ENCODE measurements around the gene MYO6.
"Not testable (repeated sequence)": the region's sequence is repeated elsewhere in the genome, so short reads cannot be mapped to it uniquely, and the experiment has no call there.

Gene MYO6

DNA sequence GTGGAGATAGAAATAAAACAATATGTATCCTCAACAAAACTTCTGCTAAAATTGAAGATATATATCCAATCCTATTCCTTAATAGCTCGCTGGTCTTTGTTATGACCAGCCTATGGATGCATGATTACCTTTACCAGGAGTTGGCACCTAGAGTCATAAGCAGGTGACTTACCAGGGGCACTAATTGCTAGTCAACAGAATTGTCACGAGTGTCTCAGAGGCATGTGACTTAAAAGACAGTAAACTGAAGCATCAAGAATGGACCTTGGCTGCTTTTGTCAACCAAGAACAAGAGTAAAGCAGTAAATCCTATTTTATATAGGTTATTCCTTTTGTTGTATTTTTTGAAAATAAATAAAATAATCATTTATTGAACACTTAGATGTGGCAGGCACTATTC, 115.4 kb downstream of the MYO6 start:
- peaks cover 4% of the 10 kb centered on the region for H3K27me3 Mint-ChIP-seq
- no peak for DNase-seq
- no peaks in the 10 kb centered on the region for H3K36me3 Mint-ChIP-seq (ENCODE audit: low read depth)
- H3K9me3 Mint-ChIP-seq, result no peaks in the 10 kb centered on the region
- H3K4me1 Mint-ChIP-seq (ENCODE audit: low read depth), result no peaks in the 10 kb centered on the region
- no peak overlapping the region for H3K27ac Mint-ChIP-seq
- no peak overlapping the region for H3K4me3 Mint-ChIP-seq

DNA sequence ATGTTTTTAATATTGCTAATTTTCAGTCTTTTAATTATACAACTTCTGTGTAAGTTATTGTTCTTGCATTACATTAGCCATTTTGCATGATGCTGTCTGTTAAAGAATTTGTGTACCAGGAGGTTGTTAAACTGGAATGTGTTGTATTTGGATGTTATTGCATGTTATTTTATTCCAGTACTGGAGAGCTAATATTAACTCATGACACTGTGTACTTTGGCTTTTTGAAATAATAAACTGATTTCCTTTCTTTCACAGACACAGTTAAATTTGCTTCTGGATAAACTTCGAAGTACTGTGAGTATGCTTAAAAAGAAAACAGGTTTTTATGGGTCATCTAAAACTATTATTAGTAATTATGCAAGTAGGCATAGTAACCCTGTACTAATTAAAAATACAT, 121.3 kb downstream of the MYO6 start:
- no peaks in the 10 kb centered on the region for H3K4me1 Mint-ChIP-seq (ENCODE audit: low read depth)
- H3K27ac Mint-ChIP-seq, result no peak overlapping the region
- H3K36me3 Mint-ChIP-seq (ENCODE audit: low read depth), result no peaks in the 10 kb centered on the region
- no peak for DNase-seq
- no peaks in the 10 kb centered on the region for H3K9me3 Mint-ChIP-seq
- no peak overlapping the region for H3K4me3 Mint-ChIP-seq
- H3K27me3 Mint-ChIP-seq, result no peaks in the 10 kb centered on the region

DNA sequence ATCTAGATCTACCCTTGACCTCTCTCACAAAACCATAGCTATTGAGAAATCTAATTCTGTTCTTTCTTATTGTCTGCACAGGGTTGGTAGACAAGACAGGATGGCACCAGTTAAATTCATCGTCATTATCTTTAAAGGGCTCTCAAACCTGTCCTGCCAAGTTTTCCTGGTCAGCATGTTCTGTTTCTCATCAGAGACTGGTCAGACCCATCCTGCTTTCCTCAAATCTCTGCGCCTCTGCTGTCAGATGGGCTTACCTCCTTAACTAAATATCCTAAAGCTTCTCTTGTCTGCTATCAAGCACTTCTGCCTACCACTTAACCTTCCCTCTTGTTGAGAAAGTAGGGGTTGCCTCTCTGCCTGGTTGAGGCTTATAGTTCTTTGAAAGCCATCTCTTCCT, 125.2 kb downstream of the MYO6 start:
- Mint-ChIP-seq H3K4me1 (ENCODE audit: low read depth) (no peaks in the 10 kb centered on the region), H3K9me3 (no peaks in the 10 kb centered on the region), H3K27ac (no peak overlapping the region), H3K27me3 (no peaks in the 10 kb centered on the region), H3K36me3 (ENCODE audit: low read depth) (no peaks in the 10 kb centered on the region), H3K4me3 (no peak overlapping the region)
- no peak for DNase-seq

DNA sequence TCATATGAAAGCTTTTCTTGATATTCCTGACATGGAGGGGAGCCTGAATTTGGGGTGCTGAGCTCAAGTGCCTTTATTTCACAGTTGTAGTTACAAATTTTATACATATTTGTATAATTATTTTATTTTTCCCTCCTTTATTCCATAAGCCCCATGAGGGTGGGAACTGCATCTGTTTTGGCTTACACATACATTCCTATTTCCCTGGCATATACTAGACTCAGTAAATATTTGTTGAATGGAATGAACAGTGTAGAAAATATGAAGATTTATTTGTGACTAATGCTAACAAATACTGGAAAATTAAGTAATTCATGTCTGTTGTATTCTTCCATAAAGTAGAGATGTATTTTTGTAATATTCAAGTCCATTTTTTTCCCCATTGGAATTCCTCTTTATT, 127.1 kb downstream of the MYO6 start:
- DNase-seq, result no peak
- no peak overlapping the region for H3K27ac Mint-ChIP-seq
- H3K4me3 Mint-ChIP-seq, result no peak overlapping the region
- no peaks in the 10 kb centered on the region for H3K36me3 Mint-ChIP-seq (ENCODE audit: low read depth)
- H3K27me3 Mint-ChIP-seq, result no peaks in the 10 kb centered on the region
- no peaks in the 10 kb centered on the region for H3K9me3 Mint-ChIP-seq
- H3K4me1 Mint-ChIP-seq (ENCODE audit: low read depth), result no peaks in the 10 kb centered on the region

DNA sequence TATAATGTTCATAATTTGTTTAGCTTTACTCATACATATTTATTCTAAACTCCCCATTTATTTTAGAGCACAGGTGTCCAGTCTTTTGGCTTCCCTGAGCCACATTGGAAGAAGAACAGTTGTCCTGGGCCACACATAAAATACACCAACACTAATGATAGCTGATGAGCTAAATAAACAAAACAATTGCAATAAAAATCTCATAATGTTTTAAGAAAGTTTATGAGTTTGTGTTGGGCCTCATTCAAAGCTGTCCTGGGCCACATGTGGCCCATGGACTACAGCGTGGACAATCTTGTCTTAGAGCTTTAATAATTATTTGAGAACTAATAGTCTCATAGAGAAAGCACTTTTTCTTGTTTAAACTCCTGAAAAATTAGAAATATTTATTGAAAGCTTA, 131.3 kb downstream of the MYO6 start:
- Mint-ChIP-seq H3K27me3 (no peaks in the 10 kb centered on the region), H3K27ac (no peak overlapping the region), H3K36me3 (ENCODE audit: low read depth) (no peaks in the 10 kb centered on the region), H3K4me3 (no peak overlapping the region), H3K9me3 (no peaks in the 10 kb centered on the region), H3K4me1 (ENCODE audit: low read depth) (no peaks in the 10 kb centered on the region)
- DNase-seq, result no peak

DNA sequence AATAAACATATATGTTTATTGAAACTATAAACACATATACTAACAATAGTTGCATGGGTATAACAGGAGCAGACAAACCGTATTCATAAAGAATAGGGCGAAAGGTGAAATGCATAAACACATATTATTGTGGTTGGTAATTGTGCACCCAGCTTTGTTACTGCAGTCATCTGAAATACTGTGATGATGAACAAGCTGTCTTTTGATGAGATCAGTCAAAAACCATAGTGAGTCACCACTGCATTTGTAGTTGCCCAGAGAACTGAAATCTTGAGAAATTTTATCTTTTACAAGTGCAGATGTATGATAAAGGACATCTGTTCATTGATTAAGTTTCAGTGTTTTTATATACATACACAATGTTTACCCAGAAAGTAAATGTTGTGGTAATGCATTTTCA, 133.7 kb downstream of the MYO6 start:
- Mint-ChIP-seq H3K4me1 (ENCODE audit: low read depth) (no peaks in the 10 kb centered on the region), H3K27me3 (no peaks in the 10 kb centered on the region), H3K4me3 (no peak overlapping the region), H3K36me3 (ENCODE audit: low read depth) (no peaks in the 10 kb centered on the region), H3K9me3 (no peaks in the 10 kb centered on the region), H3K27ac (no peak overlapping the region)
- no peak for DNase-seq

DNA sequence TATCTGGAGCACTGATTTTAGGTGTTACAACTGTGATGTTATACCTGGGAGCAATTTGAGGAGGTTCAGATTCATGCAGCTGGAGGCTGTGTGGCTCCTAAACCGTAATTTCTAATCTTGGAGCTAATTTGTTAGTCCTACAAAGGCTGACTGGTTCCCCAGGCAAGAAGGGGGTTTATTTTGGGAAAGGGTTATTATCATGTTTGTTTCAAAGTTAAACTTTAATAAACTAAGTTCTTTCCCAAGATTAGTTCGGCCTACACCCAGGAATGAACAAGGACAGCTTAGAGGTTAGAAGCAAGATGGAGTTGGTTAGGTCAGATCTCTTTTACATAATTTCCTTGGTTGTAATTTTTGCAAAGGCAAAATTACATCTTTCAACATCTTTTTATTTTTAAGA, 135.8 kb downstream of the MYO6 start:
- Mint-ChIP-seq H3K4me1 (ENCODE audit: low read depth) (no peaks in the 10 kb centered on the region), H3K27ac (no peak overlapping the region), H3K36me3 (ENCODE audit: low read depth) (no peaks in the 10 kb centered on the region), H3K9me3 (no peaks in the 10 kb centered on the region), H3K27me3 (no peaks in the 10 kb centered on the region), H3K4me3 (no peak overlapping the region)
- no peak for DNase-seq

DNA sequence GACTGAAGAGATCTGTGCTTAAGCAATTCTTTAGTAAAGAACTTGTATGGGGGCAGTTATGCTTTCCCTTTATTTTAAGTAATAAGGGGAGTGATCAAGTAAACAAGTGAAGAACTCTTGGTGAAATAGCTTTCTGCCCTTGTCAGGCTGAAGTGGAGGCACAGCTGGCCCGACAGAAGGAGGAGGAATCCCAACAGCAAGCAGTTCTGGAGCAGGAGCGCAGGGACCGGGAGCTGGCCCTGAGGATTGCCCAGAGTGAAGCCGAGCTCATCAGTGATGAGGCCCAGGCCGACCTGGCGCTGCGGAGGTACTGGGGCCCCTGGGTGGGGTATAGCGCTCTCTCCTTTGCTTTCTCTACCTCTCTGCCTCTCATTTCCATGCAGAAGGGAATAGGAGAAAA, 143.3 kb downstream of the MYO6 start:
- no peak overlapping the region for H3K27ac Mint-ChIP-seq
- H3K4me1 Mint-ChIP-seq (ENCODE audit: low read depth), result peaks cover 2% of the 10 kb centered on the region
- no peaks in the 10 kb centered on the region for H3K9me3 Mint-ChIP-seq
- no peak for DNase-seq
- no peak overlapping the region for H3K4me3 Mint-ChIP-seq
- H3K36me3 Mint-ChIP-seq (ENCODE audit: low read depth), result no peaks in the 10 kb centered on the region
- H3K27me3 Mint-ChIP-seq, result no peaks in the 10 kb centered on the region

DNA sequence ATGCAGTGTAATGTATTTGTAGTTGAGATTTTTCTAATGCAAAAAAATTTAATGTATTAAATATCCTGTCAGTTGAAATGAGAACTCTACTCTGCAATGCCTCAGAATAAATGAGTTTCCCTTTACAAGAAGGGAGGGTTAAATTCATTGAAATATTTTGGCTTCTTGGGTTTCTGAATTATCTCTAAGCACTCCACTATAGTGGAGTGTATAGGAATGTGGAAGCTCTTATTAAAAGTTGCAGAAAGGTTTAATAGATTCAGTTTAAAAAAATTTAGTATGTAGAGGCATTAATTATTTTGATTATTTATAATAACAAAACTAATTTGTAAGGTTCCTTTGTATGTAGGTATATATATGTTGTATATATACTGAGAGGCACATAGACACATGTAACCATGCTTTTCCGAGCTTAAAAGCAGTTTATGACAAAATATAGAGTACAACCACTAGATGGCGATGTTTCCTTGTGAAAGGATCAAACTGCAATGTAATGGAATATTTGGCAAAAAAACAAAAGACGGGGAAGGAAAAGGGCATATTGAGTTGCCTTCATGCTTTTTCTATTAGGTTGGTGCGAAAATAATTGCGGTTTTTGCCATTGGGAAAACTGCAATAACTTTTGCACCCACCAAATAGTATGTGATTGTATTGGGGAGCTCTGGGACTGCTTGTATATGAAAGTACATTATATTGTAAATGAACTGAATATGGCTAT, 144.2 kb downstream of the MYO6 start:
- no peaks in the 10 kb centered on the region for H3K36me3 Mint-ChIP-seq (ENCODE audit: low read depth)
- no peak overlapping the region for H3K27ac Mint-ChIP-seq
- no peaks in the 10 kb centered on the region for H3K9me3 Mint-ChIP-seq
- no peak overlapping the region for H3K4me3 Mint-ChIP-seq
- H3K4me1 Mint-ChIP-seq (ENCODE audit: low read depth), result peaks cover 2% of the 10 kb centered on the region
- H3K27me3 Mint-ChIP-seq, result no peaks in the 10 kb centered on the region
- no peak for DNase-seq

DNA sequence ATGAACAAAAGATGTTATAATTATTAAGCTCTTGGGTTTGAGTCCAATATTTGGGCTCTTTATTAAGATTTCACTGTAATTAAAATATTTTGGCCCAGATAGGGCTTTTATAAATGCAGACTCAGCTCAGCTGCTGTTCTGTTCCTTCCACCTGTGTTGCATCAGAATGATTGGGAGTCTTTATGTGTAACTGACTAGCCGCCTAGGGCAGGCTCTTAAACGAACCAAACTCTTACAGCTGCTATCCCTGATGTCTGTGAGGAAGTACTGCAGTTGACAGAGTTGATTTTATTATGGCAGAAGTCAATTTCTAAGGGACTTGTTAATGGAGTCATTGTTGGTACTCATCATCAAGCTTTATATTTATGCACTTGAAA, 144.7 kb downstream of the MYO6 start:
- no peak overlapping the region for H3K4me3 Mint-ChIP-seq
- H3K27me3 Mint-ChIP-seq, result no peaks in the 10 kb centered on the region
- no peak overlapping the region for H3K27ac Mint-ChIP-seq
- H3K4me1 Mint-ChIP-seq (ENCODE audit: low read depth), result peaks cover 2% of the 10 kb centered on the region
- H3K9me3 Mint-ChIP-seq, result no peaks in the 10 kb centered on the region
- no peaks in the 10 kb centered on the region for H3K36me3 Mint-ChIP-seq (ENCODE audit: low read depth)
- DNase-seq, result no peak

DNA sequence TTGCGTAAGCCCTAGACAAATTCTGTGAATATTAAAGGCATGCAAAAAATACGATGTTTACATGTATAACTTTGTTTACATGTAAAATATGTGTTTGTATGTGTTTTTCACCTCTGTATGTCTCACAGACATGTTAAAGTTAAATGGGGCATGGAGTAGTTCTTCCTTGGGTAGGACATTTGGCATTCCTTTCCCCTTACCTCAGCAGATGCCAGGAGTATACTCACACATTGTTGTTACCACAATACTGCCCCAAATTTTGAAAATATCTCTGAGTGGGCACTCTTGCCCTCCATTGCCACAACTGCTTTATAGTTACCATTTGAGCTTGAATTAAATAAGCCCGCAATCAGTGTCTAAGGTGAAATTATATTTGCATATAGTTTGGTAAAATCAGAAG, 147.5 kb downstream of the MYO6 start:
- Mint-ChIP-seq H3K36me3 (ENCODE audit: low read depth) (no peaks in the 10 kb centered on the region), H3K4me1 (ENCODE audit: low read depth) (peaks cover 2% of the 10 kb centered on the region), H3K4me3 (no peak overlapping the region), H3K27me3 (no peaks in the 10 kb centered on the region), H3K27ac (no peak overlapping the region), H3K9me3 (no peaks in the 10 kb centered on the region)
- DNase-seq, result no peak

DNA sequence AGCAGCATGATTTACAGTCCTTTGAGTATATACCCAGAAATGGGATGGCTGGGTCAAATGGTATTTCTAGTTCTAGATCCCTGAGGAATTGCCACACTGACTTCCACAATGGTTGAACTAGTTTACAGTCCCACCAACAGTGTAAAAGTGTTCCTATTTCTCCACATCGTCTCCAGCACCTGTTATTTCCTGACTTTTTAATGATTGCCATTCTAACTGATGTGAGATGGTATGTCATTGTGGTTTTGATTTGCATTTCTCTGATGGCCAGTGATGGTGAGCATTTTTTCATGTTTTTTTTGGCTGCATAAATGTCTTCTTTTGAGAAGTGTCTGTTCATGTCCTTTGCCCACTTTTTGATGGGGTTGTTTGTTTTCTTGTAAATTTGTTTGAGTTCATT, 151.2 kb downstream of the MYO6 start:
- H3K4me3 Mint-ChIP-seq; H3K4me1 Mint-ChIP-seq (ENCODE audit: low read depth); H3K27ac Mint-ChIP-seq; DNase-seq; H3K9me3 Mint-ChIP-seq; H3K27me3 Mint-ChIP-seq; H3K36me3 Mint-ChIP-seq (ENCODE audit: low read depth): not testable (repeated sequence)

DNA sequence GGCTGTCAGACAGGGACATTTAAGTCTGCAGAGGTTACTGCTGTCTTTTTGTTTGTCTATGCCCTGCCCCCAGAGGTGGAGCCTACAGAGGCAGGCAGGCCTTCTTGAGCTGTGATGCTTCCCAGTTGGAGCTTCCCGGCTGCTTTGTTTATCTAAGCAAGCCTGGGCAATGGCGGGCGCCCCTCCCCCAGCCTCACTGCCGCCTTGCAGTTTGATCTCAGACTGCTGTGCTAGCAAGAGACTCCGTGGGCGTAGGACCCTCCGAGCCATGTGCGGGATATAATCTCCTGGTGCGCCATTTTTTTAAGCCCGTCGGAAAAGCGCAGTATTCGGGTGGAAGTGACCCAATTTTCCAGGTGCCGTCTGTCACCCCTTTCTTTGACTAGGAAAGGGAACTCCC, 156.1 kb downstream of the MYO6 start:
- H3K4me1 Mint-ChIP-seq (ENCODE audit: low read depth); H3K27ac Mint-ChIP-seq; H3K9me3 Mint-ChIP-seq; H3K27me3 Mint-ChIP-seq; H3K4me3 Mint-ChIP-seq; DNase-seq; H3K36me3 Mint-ChIP-seq (ENCODE audit: low read depth): not testable (repeated sequence)

DNA sequence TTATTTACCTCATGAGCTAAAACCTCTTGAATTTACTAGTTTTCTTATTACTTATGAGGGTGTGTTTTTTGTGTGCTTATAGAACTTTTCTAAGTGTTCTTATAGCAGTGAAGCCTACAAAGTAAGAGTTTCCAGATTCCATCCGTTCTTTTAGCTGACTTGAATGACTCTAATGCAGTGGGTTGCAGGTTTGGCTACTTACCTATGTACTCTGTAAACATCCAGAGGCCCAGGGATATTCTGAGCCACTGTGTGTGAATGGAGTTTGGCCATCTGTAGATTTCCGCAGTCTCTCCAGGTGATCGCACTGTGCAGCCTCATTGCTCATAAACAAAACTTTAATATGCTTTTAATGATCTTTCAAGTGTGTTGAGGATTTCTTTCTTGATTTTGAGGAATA, 157.8 kb downstream of the MYO6 start:
- H3K4me3 Mint-ChIP-seq, result no peak overlapping the region
- H3K27me3 Mint-ChIP-seq, result peaks cover 4% of the 10 kb centered on the region
- no peaks in the 10 kb centered on the region for H3K4me1 Mint-ChIP-seq (ENCODE audit: low read depth)
- H3K27ac Mint-ChIP-seq, result no peak overlapping the region
- peaks cover 2% of the 10 kb centered on the region for H3K9me3 Mint-ChIP-seq
- no peak for DNase-seq
- H3K36me3 Mint-ChIP-seq (ENCODE audit: low read depth), result no peaks in the 10 kb centered on the region

DNA sequence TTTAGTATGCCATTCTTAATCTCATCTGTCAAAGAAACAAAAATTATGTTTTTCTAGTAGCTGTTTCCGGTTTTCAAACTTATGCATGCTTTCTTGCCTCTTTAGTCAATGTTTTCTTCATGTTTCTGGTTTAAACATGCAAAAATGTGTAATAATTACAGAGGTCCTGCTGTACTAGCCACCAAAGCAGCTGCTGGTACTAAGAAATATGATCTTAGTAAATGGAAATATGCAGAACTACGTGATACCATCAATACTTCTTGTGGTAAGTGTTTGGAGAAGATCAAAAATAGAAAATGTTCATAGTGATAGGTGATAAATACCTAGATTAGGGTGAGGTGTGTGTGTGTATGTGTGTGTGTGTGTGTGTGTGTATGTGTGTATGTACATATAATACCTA, 158.4 kb downstream of the MYO6 start:
- H3K4me1 Mint-ChIP-seq (ENCODE audit: low read depth), result no peaks in the 10 kb centered on the region
- H3K9me3 Mint-ChIP-seq, result peaks cover 2% of the 10 kb centered on the region
- H3K4me3 Mint-ChIP-seq, result no peak overlapping the region
- no peaks in the 10 kb centered on the region for H3K36me3 Mint-ChIP-seq (ENCODE audit: low read depth)
- DNase-seq, result no peak
- H3K27me3 Mint-ChIP-seq, result peaks cover 4% of the 10 kb centered on the region
- H3K27ac Mint-ChIP-seq, result no peak overlapping the region

DNA sequence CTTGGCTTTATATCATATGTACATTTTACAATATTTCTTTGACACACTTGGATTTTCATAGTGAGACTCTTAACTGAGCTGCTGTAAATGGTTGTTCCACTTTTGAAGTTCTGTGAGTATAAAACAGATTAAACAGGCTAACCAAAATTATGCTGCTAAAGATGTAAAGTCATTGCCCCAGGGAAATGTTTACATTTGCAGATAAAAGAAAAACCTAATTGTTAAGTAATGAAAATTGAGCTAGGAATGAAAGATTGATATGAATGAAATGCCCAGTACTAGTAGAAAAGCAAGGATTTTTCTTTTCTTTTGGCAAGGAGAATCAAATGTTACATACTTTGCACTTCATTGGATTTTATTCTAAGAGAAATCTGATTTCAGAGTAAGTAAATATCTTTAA, 164.0 kb downstream of the MYO6 start:
- Mint-ChIP-seq H3K27me3 (no peaks in the 10 kb centered on the region), H3K27ac (no peak overlapping the region), H3K36me3 (ENCODE audit: low read depth) (no peaks in the 10 kb centered on the region), H3K4me3 (no peak overlapping the region), H3K4me1 (ENCODE audit: low read depth) (no peaks in the 10 kb centered on the region), H3K9me3 (no peaks in the 10 kb centered on the region)
- no peak for DNase-seq
